HepG2 (cell line): ENCODE results near the gene SMTNL2. TPM values are rescaled to one million over a fixed set of nuclear protein-coding genes. Genes with fewer than 3 reads are reported as not detected.

Experiments
- ATAC-seq: fragments of 200-7000 bp; cut with Tn5 transposase; 3 replicates; pipeline ENCODE4 v1.9.1; 2020; ENCODE audit warnings: mild to moderate bottlenecking, moderate library complexity
- BruUV-seq: library from RNA; stranded (reverse); fragments of 400-500 nt; replicated peaks from 2 replicates; lab custom pipeline; 2021; lab: Mats Ljungman, UMichigan
- CTCF ChIA-PET: fragments of 300-600 bp; formaldehyde crosslinking; extraction: SDS; loops from one replicate; lab custom pipeline; 2021; ENCODE audit warnings: low total read pairs, inconsistent platforms, low intra/inter-chr PET ratio; lab: Yijun Ruan, JAX
- POLR2A ChIA-PET: fragments of 350-600 bp; sonication (Branson Sonifier 250); formaldehyde crosslinking; loops from one replicate; lab custom pipeline; 2020; ENCODE audit warnings: antibody characterized with exemption, inconsistent platforms; lab: Yijun Ruan, JAX
- DNase-seq: peaks from one replicate; pipeline ENCODE4 v3.0.0-alpha.2; 2015; ENCODE audit warnings: low spot score
- FAIRE-seq: peaks from 3 replicates; lab custom pipeline; 2011; peaks lifted over from hg19 to GRCh38; lab: Jason Lieb, UNC
- H2AFZ ChIP-seq: one replicate; pipeline ENCODE4 v1.6.1; 2011; ENCODE audit warnings: low read length, inconsistent platforms
- H3K27ac ChIP-seq: fragments of 300-600 bp; 3 replicates; pipeline ENCODE4 v1.8.0; 2011; ENCODE audit warnings: mixed run types, mild to moderate bottlenecking, mixed read lengths, low read length, inconsistent platforms; ENCODE audit not compliant: insufficient read depth; ENCODE audit errors: extremely low read length
- H3K27me3 ChIP-seq, 2 experiments: fragments of 200-600 bp in 1 of 2; 2 replicates in 1 of 2; 3 replicates in 1 of 2; pipeline versions ENCODE4 v1.6.0 to v1.8.0; 2011; ENCODE audit warnings: low read length in 2 of 2, mild to moderate bottlenecking in 2 of 2, moderate library complexity in 2 of 2, inconsistent platforms in 1 of 2; ENCODE audit not compliant: insufficient read depth in 2 of 2, control insufficient read depth in 1 of 2
- H3K36me3 ChIP-seq, 2 experiments: fragments of 200-600 bp in 1 of 2; replicated peaks in 1 of 2; 2 replicates in 1 of 2; 3 replicates in 1 of 2; pipeline versions ENCODE4 v1.5.1 to v1.8.0; 2011; ENCODE audit warnings: low read length in 2 of 2, inconsistent platforms in 1 of 2; ENCODE audit not compliant: insufficient read depth in 2 of 2, control insufficient read depth in 1 of 2
- H3K4me1 ChIP-seq: 2 replicates; pipeline ENCODE4 v1.5.1; 2012; ENCODE audit warnings: low read length, inconsistent platforms; ENCODE audit not compliant: insufficient read depth
- H3K4me2 ChIP-seq: 2 replicates; pipeline ENCODE4 v1.6.0; 2011; ENCODE audit warnings: low read depth, low read length, inconsistent platforms
- H3K4me3 ChIP-seq, 3 experiments: fragments of 200-600 bp in 1 of 3; sonication (generic), shearing (Covaris generic) in 1 of 3; replicated peaks in 1 of 3; 2 replicates each; pipeline ENCODE4 v1.5.1; 2011 to 2016; ENCODE audit warnings: low read length in 3 of 3, inconsistent platforms in 2 of 3, low read depth in 2 of 3, mild to moderate bottlenecking in 2 of 3, control low read depth in 1 of 3, mixed read lengths in 1 of 3; ENCODE audit not compliant: insufficient read depth in 1 of 3
- H3K79me2 ChIP-seq: one replicate; pipeline ENCODE4 v1.6.1; 2011; ENCODE audit warnings: low read length, inconsistent platforms; ENCODE audit not compliant: insufficient read depth
- H3K9ac ChIP-seq: 2 replicates; pipeline ENCODE4 v1.6.0; 2011; ENCODE audit warnings: mild to moderate bottlenecking, low read depth, low read length, inconsistent platforms; ENCODE audit not compliant: insufficient read depth
- H3K9me3 ChIP-seq: 2 replicates; pipeline ENCODE4 v1.5.1; 2012; ENCODE audit warnings: mild to moderate bottlenecking, low read length
- H4K20me1 ChIP-seq: 2 replicates; pipeline ENCODE4 v1.6.0; 2011; ENCODE audit warnings: inconsistent platforms, mild to moderate bottlenecking, low read length, moderate library complexity; ENCODE audit not compliant: insufficient read depth
- ATM ChIP-seq: fragments of 450-650 bp; IDR thresholded peaks from 2 replicates; pipeline ENCODE4 v1.7.1; 2017; ENCODE audit warnings: mild to moderate bottlenecking, borderline replicate concordance
- ESRRA ChIP-seq: sonication (generic); formaldehyde crosslinking; IDR thresholded peaks from 2 replicates; pipeline ENCODE4 v1.5.1; 2020; ENCODE audit warnings: mild to moderate bottlenecking, low read depth, missing genetic modification reagents
- FOXP1 ChIP-seq, 2 experiments: fragments of 450-650 bp in 1 of 2; IDR thresholded peaks; 2 replicates each; pipeline ENCODE4 v1.6.1; 2017 to 2018; ENCODE audit warnings: antibody characterized with exemption in 1 of 2
- HBP1 ChIP-seq: IDR thresholded peaks from 2 replicates; pipeline ENCODE4 v1.6.1; 2016; ENCODE audit warnings: low read depth, control low read depth
- KLF16 ChIP-seq, 2 experiments: sonication (generic) in 1 of 2; formaldehyde crosslinking in 1 of 2; IDR thresholded peaks; 2 replicates each; pipeline versions ENCODE4 v1.6.1 to v1.8.0; 2016 to 2023; ENCODE audit warnings: missing genetic modification reagents in 2 of 2, missing compliant biosample characterization in 1 of 2
- MAFG ChIP-seq: sonication (generic); formaldehyde crosslinking; IDR thresholded peaks from 2 replicates; pipeline ENCODE4 v1.5.1; 2020; ENCODE audit warnings: mild to moderate bottlenecking, missing genetic modification reagents
- MIER3 ChIP-seq: IDR thresholded peaks from 2 replicates; pipeline ENCODE4 v1.6.1; 2016; ENCODE audit warnings: missing compliant biosample characterization, borderline replicate concordance
- PRPF4 ChIP-seq: fragments of 200-400 bp; formaldehyde crosslinking; IDR thresholded peaks from 2 replicates; pipeline ENCODE4 v1.6.1; 2016; ENCODE audit warnings: low read length, low read depth; ENCODE audit not compliant: poor library complexity, severe bottlenecking
- ZNF10 ChIP-seq: sonication (generic); formaldehyde crosslinking; IDR thresholded peaks from 2 replicates; pipeline ENCODE4 v1.4.0; 2020; ENCODE audit warnings: mild to moderate bottlenecking, low read depth, missing genetic modification reagents, borderline replicate concordance
- ZNF362 ChIP-seq: sonication (generic); formaldehyde crosslinking; IDR thresholded peaks from 2 replicates; pipeline ENCODE4 v1.4.0; 2020; ENCODE audit warnings: missing genetic modification reagents, mild to moderate bottlenecking, borderline replicate concordance
- ZNF577 ChIP-seq: sonication (generic); formaldehyde crosslinking; IDR thresholded peaks from 2 replicates; pipeline ENCODE4 v1.4.0; 2020; ENCODE audit warnings: mild to moderate bottlenecking, low read depth, missing genetic modification reagents, borderline replicate concordance
- ZSCAN25 ChIP-seq: sonication (generic); formaldehyde crosslinking; IDR thresholded peaks from 2 replicates; pipeline ENCODE4 v1.8.0; 2022; ENCODE audit warnings: mild to moderate bottlenecking, missing genetic modification reagents
- WGBS: methylation state at CpG from one replicate; pipeline ENCODE4 v1.1.6; 2017; ENCODE audit warnings: low lambda C conversion rate; 5-methylcytosine and 5-hydroxymethylcytosine counted together
- in situ Hi-C: cut with HindIII; loops from 2 replicates; pipeline ENCODE4 v1.10.0; 2017; ENCODE audit warnings: low pct_unique_long_range_greater_than_20kb; ENCODE audit not compliant: extremely low pct_ligation_motif_present
- intact Hi-C: fragments of 100-400 bp; cut with micrococcal nuclease; formaldehyde crosslinking; loops from one replicate; pipeline ENCODE4 v1.10.0; 2022; ENCODE audit not compliant: unreplicated experiment
- polyA plus RNA-seq, 8 experiments: library from polyadenylated mRNA; depleted of rRNA in 3 of 8; stranded (reverse) in 7 of 8; unstranded in 1 of 8; fragments of >200 nt; fragmentation: Illumina TruSeq in 4 of 8; extraction: Trizol in 4 of 8; gene quantifications; 2 replicates each; pipeline versions ENCODE4 v1.2.1 to v1.2.3, GENCODE V29; 2011 to 2016; ENCODE audit warnings: low read depth in 4 of 8, missing spikeins in 1 of 8, mixed read lengths in 1 of 8; ENCODE audit not compliant: insufficient read depth in 1 of 8
- total RNA-seq, 5 experiments: library from RNA; depleted of rRNA; stranded (reverse); fragments of >200 nt; fragmentation: Illumina TruSeq; extraction: Trizol; gene quantifications; 2 replicates each; pipeline ENCODE4 v1.2.3, GENCODE V29; 2016; ENCODE audit warnings: low read depth in 1 of 5
- TF ChIP-seq, protein P1 (sequence below): sonication (generic); formaldehyde crosslinking; IDR thresholded peaks from 2 replicates; pipeline ENCODE4 v1.9.0; 2021; ENCODE audit warnings: mild to moderate bottlenecking, missing genetic modification reagents
- TF ChIP-seq, protein P2 (sequence below): sonication (generic); formaldehyde crosslinking; IDR thresholded peaks from 2 replicates; pipeline ENCODE4 v1.8.0; 2022; ENCODE audit warnings: missing genetic modification reagents, low read depth, mild to moderate bottlenecking, borderline replicate concordance

The SMTNL2 gene
- total and polyA plus RNA-seq, 2 of the 13 experiments (the other 11 are each of a cell fraction or from before 2014, with no cell fraction given): 0.41 to 5.1 TPM

DNA sequence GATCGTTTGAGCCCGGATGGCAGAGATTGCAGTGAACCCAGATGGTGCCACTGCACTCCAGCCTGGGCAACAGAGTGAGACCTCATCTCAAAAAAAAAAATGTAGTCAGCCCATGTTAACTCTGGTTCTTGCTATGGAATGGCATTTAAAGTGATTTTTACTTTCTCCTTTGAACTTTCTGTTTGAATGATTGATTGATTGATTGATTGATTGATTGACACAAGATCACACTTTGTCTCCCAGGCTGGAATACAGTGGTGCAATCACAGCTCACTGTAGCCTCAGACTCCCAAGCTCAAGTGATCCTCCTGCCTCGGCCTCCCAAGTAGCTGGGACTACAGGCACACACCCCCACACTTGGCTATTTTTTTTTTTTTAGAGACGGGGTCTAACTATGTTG is 17.0 kb downstream of the SMTNL2 start (continued):
- TF ChIP-seq, protein P1, sequence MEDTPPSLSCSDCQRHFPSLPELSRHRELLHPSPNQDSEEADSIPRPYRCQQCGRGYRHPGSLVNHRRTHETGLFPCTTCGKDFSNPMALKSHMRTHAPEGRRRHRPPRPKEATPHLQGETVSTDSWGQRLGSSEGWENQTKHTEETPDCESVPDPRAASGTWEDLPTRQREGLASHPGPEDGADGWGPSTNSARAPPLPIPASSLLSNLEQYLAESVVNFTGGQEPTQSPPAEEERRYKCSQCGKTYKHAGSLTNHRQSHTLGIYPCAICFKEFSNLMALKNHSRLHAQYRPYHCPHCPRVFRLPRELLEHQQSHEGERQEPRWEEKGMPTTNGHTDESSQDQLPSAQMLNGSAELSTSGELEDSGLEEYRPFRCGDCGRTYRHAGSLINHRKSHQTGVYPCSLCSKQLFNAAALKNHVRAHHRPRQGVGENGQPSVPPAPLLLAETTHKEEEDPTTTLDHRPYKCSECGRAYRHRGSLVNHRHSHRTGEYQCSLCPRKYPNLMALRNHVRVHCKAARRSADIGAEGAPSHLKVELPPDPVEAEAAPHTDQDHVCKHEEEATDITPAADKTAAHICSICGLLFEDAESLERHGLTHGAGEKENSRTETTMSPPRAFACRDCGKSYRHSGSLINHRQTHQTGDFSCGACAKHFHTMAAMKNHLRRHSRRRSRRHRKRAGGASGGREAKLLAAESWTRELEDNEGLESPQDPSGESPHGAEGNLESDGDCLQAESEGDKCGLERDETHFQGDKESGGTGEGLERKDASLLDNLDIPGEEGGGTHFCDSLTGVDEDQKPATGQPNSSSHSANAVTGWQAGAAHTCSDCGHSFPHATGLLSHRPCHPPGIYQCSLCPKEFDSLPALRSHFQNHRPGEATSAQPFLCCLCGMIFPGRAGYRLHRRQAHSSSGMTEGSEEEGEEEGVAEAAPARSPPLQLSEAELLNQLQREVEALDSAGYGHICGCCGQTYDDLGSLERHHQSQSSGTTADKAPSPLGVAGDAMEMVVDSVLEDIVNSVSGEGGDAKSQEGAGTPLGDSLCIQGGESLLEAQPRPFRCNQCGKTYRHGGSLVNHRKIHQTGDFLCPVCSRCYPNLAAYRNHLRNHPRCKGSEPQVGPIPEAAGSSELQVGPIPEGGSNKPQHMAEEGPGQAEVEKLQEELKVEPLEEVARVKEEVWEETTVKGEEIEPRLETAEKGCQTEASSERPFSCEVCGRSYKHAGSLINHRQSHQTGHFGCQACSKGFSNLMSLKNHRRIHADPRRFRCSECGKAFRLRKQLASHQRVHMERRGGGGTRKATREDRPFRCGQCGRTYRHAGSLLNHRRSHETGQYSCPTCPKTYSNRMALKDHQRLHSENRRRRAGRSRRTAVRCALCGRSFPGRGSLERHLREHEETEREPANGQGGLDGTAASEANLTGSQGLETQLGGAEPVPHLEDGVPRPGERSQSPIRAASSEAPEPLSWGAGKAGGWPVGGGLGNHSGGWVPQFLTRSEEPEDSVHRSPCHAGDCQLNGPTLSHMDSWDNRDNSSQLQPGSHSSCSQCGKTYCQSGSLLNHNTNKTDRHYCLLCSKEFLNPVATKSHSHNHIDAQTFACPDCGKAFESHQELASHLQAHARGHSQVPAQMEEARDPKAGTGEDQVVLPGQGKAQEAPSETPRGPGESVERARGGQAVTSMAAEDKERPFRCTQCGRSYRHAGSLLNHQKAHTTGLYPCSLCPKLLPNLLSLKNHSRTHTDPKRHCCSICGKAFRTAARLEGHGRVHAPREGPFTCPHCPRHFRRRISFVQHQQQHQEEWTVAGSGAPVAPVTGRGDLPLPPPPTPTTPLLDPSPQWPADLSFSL (CRISPR knock-in tag): no peak

- Histone ChIP-seq H3K36me3 (no peaks in the 10 kb centered on the region), H3K4me1 (peaks cover 41% of the 10 kb centered on the region), H3K9ac (no peak overlapping the region), H3K27me3 (no peaks in the 10 kb centered on the region), H3K27ac (no peak overlapping the region), H3K9me3 (no peaks in the 10 kb centered on the region), H2AFZ (no peak overlapping the region), H4K20me1 (no peaks in the 10 kb centered on the region), H3K79me2 (no peaks in the 10 kb centered on the region), H3K4me2 (no peak overlapping the region), H3K4me3 (no peak overlapping the region)
- ChIA-PET POLR2A (no interaction called here), CTCF (no interaction called here)
- intact Hi-C loops (no loop called here), in situ Hi-C loops (no loop called here)
- FAIRE-seq: no peak
- no peak for DNase-seq
- 73% methylated on average over 5 of the region's 5 CpGs for WGBS
- no TSS peak for BruUV-seq
- ATAC-seq: no peak
- TF ChIP-seq PRPF4: no peak
- TF ChIP-seq MIER3 (CRISPR knock-in tag): no peak
- TF ChIP-seq ESRRA (CRISPR knock-in tag): no peak
- TF ChIP-seq ATM: no peak
- TF ChIP-seq ZNF10 (CRISPR knock-in tag): no peak
- no peak for TF ChIP-seq HBP1 (CRISPR knock-in tag)
- no peak for TF ChIP-seq ZNF577 (CRISPR knock-in tag)
- TF ChIP-seq, protein P2, sequence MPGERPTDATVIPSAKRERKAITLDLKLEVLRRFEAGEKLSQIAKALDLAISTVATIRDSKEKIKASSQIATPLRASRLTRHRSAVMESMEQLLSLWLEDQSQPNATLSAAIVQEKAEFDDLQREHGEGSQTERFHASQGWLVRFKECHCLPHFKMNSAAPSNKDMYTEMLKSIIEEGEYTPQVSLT: no peak
- TF ChIP-seq KLF16 (CRISPR knock-in tag; IDR thresholded peaks at IDR 0.05): no peak
- no peak for TF ChIP-seq ZSCAN25 (CRISPR knock-in tag)
- TF ChIP-seq FOXP1 (IDR thresholded peaks at IDR 0.05): no peak
- no peak for TF ChIP-seq FOXP1 (CRISPR knock-in tag; IDR thresholded peaks at IDR 0.05)
- TF ChIP-seq MAFG (CRISPR knock-in tag): no peak
- TF ChIP-seq ZNF362: no peak
These were observed 17.7 kb downstream of the SMTNL2 start for GRCh38 chr17:4602041-4602440.
